Astrocyte (in vitro differentiated cells and primary cell): ENCODE results near the gene EXOSC10. TPM values are rescaled to one million over a fixed set of nuclear protein-coding genes. Genes with fewer than 3 reads are reported as not detected.

Source experiments
- DNase-seq: peaks from one replicate; pipeline ENCODE4 v3.0.0-alpha.2; 2010; ENCODE audit warnings: low read depth
- FAIRE-seq: peaks from 2 replicates; lab custom pipeline; 2011; peaks lifted over from hg19 to GRCh38; lab: Jason Lieb, UNC
- H2AFZ ChIP-seq: 2 replicates; pipeline ENCODE4 v1.6.0; 2012; ENCODE audit warnings: low read depth, low read length, inconsistent platforms
- H3K27ac ChIP-seq: 2 replicates; pipeline ENCODE4 v1.5.1; 2011; ENCODE audit warnings: low read depth, low read length, inconsistent platforms
- H3K27me3 ChIP-seq: 2 replicates; pipeline ENCODE4 v1.6.0; 2011; ENCODE audit warnings: low read length, inconsistent platforms; ENCODE audit not compliant: insufficient read depth
- H3K36me3 ChIP-seq: 2 replicates; pipeline ENCODE4 v1.5.1; 2011; ENCODE audit warnings: low read length, inconsistent platforms; ENCODE audit not compliant: insufficient read depth
- H3K4me1 ChIP-seq: 2 replicates; pipeline ENCODE4 v1.5.1; 2011; ENCODE audit warnings: low read length, inconsistent platforms; ENCODE audit not compliant: insufficient read depth
- H3K4me2 ChIP-seq: 2 replicates; pipeline ENCODE4 v1.6.0; 2012; ENCODE audit warnings: low read length, inconsistent platforms
- H3K4me3 ChIP-seq: 2 replicates; pipeline ENCODE4 v1.5.1; 2011; ENCODE audit warnings: low read depth, mild to moderate bottlenecking, low read length, inconsistent platforms; ENCODE audit not compliant: insufficient read depth
- H3K79me2 ChIP-seq: 2 replicates; pipeline ENCODE4 v1.6.0; 2012; ENCODE audit warnings: mild to moderate bottlenecking, low read length, inconsistent platforms; ENCODE audit not compliant: insufficient read depth
- H3K9ac ChIP-seq: 2 replicates; pipeline ENCODE4 v1.6.0; 2012; ENCODE audit warnings: mild to moderate bottlenecking, low read length, inconsistent platforms
- H3K9me3 ChIP-seq: 2 replicates; pipeline ENCODE4 v1.5.1; 2012; ENCODE audit warnings: low read depth, mild to moderate bottlenecking, low read length, inconsistent platforms; ENCODE audit not compliant: insufficient read depth
- H4K20me1 ChIP-seq: 2 replicates; pipeline ENCODE4 v1.6.0; 2012; ENCODE audit warnings: low read length, inconsistent platforms; ENCODE audit not compliant: insufficient read depth
- H3K27ac Mint-ChIP-seq: one replicate; pipeline ENCODE4 v1.8.0; 2021; ENCODE audit warnings: mild to moderate bottlenecking, mixed read lengths; ENCODE audit not compliant: unreplicated experiment
- H3K27me3 Mint-ChIP-seq: one replicate; pipeline ENCODE4 v1.8.0; 2021; ENCODE audit warnings: low read depth, mixed read lengths; ENCODE audit not compliant: unreplicated experiment
- H3K36me3 Mint-ChIP-seq: one replicate; pipeline ENCODE4 v1.8.0; 2021; ENCODE audit warnings: low read depth, mixed read lengths; ENCODE audit not compliant: unreplicated experiment
- H3K4me1 Mint-ChIP-seq: one replicate; pipeline ENCODE4 v1.8.0; 2021; ENCODE audit warnings: low read depth, mixed read lengths; ENCODE audit not compliant: unreplicated experiment
- H3K4me3 Mint-ChIP-seq: one replicate; pipeline ENCODE4 v1.8.0; 2021; ENCODE audit warnings: mild to moderate bottlenecking, moderate library complexity, mixed read lengths; ENCODE audit not compliant: unreplicated experiment
- H3K9me3 Mint-ChIP-seq: one replicate; pipeline ENCODE4 v1.8.0; 2021; ENCODE audit warnings: mild to moderate bottlenecking, mixed read lengths; ENCODE audit not compliant: unreplicated experiment
- CTCF ChIP-seq: IDR thresholded peaks from 2 replicates; pipeline ENCODE4 v1.5.1; 2011; ENCODE audit warnings: low read depth, mild to moderate bottlenecking, inconsistent platforms, low read length, moderate library complexity; ENCODE audit not compliant: insufficient read depth
- EZH2 ChIP-seq: IDR thresholded peaks from 2 replicates; pipeline ENCODE4 v1.6.1; 2012; ENCODE audit warnings: mild to moderate bottlenecking, low read length, inconsistent platforms; ENCODE audit not compliant: insufficient read depth
- total RNA-seq: library from RNA; stranded (reverse); gene quantifications from 2 replicates; pipeline ENCODE4 v1.2.1, GENCODE V29; 2021

The EXOSC10 gene
- total RNA-seq, 1 donor from 2014 or later: 56.8 TPM

- Histone ChIP-seq H3K4me1 (peaks cover 7% of the 10 kb centered on the region), H3K4me3 (no peak overlapping the region), H3K27ac (no peak overlapping the region), H2AFZ (no peak overlapping the region), H3K27me3 (no peaks in the 10 kb centered on the region), H3K9me3 (no peaks in the 10 kb centered on the region), H3K79me2 (no peaks in the 10 kb centered on the region), H4K20me1 (no peaks in the 10 kb centered on the region), H3K36me3 (peaks cover 53% of the 10 kb centered on the region), H3K9ac (no peak overlapping the region), H3K4me2 (no peak overlapping the region)
- TF ChIP-seq CTCF: no peak
- no peak for TF ChIP-seq EZH2
- Mint-ChIP-seq H3K27me3 (no peaks in the 10 kb centered on the region), H3K4me3 (no peak overlapping the region), H3K9me3 (no peaks in the 10 kb centered on the region), H3K36me3 (peaks cover 35% of the 10 kb centered on the region), H3K27ac (no peak overlapping the region), H3K4me1 (peaks cover 3% of the 10 kb centered on the region)
- DNase-seq: no peak
- FAIRE-seq: no peak
These were observed 30.2 kb upstream of the EXOSC10 start for GRCh38 chr1:11129649-11130390.

- Histone ChIP-seq H3K27ac (no peak overlapping the region), H3K4me3 (no peak overlapping the region), H4K20me1 (no peaks in the 10 kb centered on the region), H2AFZ (no peak overlapping the region), H3K9ac (no peak overlapping the region), H3K4me2 (no peak overlapping the region), H3K9me3 (no peaks in the 10 kb centered on the region), H3K27me3 (no peaks in the 10 kb centered on the region), H3K36me3 (peaks cover 54% of the 10 kb centered on the region), H3K79me2 (no peaks in the 10 kb centered on the region), H3K4me1 (no peaks in the 10 kb centered on the region)
- Mint-ChIP-seq H3K27ac (no peak overlapping the region), H3K9me3 (no peaks in the 10 kb centered on the region), H3K4me1 (no peaks in the 10 kb centered on the region), H3K27me3 (no peaks in the 10 kb centered on the region), H3K4me3 (no peak overlapping the region), H3K36me3 (peaks cover 37% of the 10 kb centered on the region)
- FAIRE-seq (no peak), DNase-seq (no peak)
- no peak for TF ChIP-seq CTCF
- no peak for TF ChIP-seq EZH2
These were observed 26.9 kb upstream of the EXOSC10 start for GRCh38 chr1:11126569-11126968.

- no peaks in the 10 kb centered on the region for H3K9me3 ChIP-seq
- H4K20me1 ChIP-seq: no peaks in the 10 kb centered on the region
- H3K36me3 Mint-ChIP-seq: peaks cover 38% of the 10 kb centered on the region
- H3K4me1 Mint-ChIP-seq: no peaks in the 10 kb centered on the region
- H3K27ac Mint-ChIP-seq: no peak overlapping the region
- H3K36me3 ChIP-seq: peaks cover 58% of the 10 kb centered on the region
- H3K9ac ChIP-seq: no peak overlapping the region
- no peak overlapping the region for H3K4me3 Mint-ChIP-seq
- H2AFZ ChIP-seq: no peak overlapping the region
- H3K4me3 ChIP-seq: no peak overlapping the region
- H3K4me2 ChIP-seq: no peak overlapping the region
- no peak for FAIRE-seq
- no peak for DNase-seq
- H3K79me2 ChIP-seq: no peaks in the 10 kb centered on the region
- no peaks in the 10 kb centered on the region for H3K9me3 Mint-ChIP-seq
- H3K4me1 ChIP-seq: no peaks in the 10 kb centered on the region
- no peaks in the 10 kb centered on the region for H3K27me3 Mint-ChIP-seq
- TF ChIP-seq CTCF (no peak), EZH2 (no peak)
- no peaks in the 10 kb centered on the region for H3K27me3 ChIP-seq
- H3K27ac ChIP-seq: no peak overlapping the region
These were observed 26.3 kb upstream of the EXOSC10 start for GRCh38 chr1:11125931-11126330.
